ENCODE data around the gene HIVEP3. TPM values are rescaled to one million over a fixed set of nuclear protein-coding genes. Genes with fewer than 3 reads are reported as not detected.

HIVEP3 gene
- total and polyA plus RNA-seq, 2 of the 13 experiments (the other 11 are each of a cell fraction or from before 2014, with no cell fraction given) = 0.05 TPM; not detected in 1

DNA sequence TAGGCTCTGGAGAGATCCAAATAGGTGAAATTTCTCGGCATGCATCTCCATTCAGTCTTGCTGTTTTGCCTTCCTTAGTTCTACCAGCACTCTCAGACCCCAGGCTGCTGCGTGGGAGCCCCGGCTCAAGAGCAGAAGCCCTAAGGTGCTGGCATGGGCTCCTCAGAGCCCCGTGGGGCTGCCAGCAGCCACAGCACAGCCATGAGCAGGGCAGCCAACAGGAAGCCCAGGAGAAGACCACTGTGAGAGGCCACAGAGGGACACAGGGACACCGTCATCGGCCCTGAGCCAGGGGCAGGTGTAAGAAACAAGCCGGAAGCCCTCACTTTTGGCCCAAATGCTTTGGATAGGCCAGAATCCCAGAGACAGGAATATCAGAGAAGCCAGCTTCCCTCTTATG, 66.6 kb downstream of the HIVEP3 start (continued):
- TF ChIP-seq, protein P1, sequence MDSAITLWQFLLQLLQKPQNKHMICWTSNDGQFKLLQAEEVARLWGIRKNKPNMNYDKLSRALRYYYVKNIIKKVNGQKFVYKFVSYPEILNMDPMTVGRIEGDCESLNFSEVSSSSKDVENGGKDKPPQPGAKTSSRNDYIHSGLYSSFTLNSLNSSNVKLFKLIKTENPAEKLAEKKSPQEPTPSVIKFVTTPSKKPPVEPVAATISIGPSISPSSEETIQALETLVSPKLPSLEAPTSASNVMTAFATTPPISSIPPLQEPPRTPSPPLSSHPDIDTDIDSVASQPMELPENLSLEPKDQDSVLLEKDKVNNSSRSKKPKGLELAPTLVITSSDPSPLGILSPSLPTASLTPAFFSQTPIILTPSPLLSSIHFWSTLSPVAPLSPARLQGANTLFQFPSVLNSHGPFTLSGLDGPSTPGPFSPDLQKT (CRISPR knock-in tag; IDR thresholded peaks at IDR 0.05; ENCODE audit: borderline replicate concordance) = no peak
- no peak for TF ChIP-seq ARNT (IDR thresholded peaks at IDR 0.05)
- no peak for TF ChIP-seq ZNF605 (CRISPR knock-in tag; IDR thresholded peaks at IDR 0.05)
- no peak for TF ChIP-seq SIN3B (IDR thresholded peaks at IDR 0.05; ENCODE audit: low read length)
- TF ChIP-seq STAG1 (CRISPR knock-in tag; IDR thresholded peaks at IDR 0.05) = no peak
- TF ChIP-seq, protein P2, sequence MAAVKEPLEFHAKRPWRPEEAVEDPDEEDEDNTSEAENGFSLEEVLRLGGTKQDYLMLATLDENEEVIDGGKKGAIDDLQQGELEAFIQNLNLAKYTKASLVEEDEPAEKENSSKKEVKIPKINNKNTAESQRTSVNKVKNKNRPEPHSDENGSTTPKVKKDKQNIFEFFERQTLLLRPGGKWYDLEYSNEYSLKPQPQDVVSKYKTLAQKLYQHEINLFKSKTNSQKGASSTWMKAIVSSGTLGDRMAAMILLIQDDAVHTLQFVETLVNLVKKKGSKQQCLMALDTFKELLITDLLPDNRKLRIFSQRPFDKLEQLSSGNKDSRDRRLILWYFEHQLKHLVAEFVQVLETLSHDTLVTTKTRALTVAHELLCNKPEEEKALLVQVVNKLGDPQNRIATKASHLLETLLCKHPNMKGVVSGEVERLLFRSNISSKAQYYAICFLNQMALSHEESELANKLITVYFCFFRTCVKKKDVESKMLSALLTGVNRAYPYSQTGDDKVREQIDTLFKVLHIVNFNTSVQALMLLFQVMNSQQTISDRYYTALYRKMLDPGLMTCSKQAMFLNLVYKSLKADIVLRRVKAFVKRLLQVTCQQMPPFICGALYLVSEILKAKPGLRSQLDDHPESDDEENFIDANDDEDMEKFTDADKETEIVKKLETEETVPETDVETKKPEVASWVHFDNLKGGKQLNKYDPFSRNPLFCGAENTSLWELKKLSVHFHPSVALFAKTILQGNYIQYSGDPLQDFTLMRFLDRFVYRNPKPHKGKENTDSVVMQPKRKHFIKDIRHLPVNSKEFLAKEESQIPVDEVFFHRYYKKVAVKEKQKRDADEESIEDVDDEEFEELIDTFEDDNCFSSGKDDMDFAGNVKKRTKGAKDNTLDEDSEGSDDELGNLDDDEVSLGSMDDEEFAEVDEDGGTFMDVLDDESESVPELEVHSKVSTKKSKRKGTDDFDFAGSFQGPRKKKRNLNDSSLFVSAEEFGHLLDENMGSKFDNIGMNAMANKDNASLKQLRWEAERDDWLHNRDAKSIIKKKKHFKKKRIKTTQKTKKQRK (IDR thresholded peaks at IDR 0.05; ENCODE audit: low read length) = no peak
- TF ChIP-seq SP2 (CRISPR knock-in tag; IDR thresholded peaks at IDR 0.05) = no peak
- TF ChIP-seq, protein P3, sequence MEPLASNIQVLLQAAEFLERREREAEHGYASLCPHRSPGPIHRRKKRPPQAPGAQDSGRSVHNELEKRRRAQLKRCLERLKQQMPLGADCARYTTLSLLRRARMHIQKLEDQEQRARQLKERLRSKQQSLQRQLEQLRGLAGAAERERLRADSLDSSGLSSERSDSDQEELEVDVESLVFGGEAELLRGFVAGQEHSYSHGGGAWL (CRISPR knock-in tag; IDR thresholded peaks at IDR 0.05) = no peak

DNA sequence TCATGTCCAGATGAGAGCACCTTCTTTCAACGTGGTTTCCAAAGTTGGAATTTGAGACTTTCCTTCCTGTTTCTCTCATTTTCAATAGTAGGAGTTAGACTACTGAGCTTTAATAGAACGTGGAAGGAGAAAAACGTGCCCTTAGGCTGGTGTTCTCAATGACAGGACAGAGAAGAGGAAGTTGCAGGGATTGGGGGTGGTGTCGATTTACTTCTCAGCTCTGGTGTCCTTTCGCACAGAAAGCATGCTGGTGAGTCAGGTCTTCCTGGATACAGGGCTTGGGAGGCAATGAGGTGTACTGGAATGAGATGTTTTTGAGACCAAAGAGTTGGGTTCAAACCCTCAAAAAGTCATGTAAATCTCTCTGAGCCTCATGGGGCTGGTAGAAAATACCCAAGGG, 67.1 kb downstream of the HIVEP3 start:
- Histone ChIP-seq H4K20me1 (ENCODE audit: insufficient read depth, low read length) (no peaks in the 10 kb centered on the region), H3K9ac (ENCODE audit: insufficient read depth, low read depth, low read length) (no peak overlapping the region), H3K27ac (ENCODE audit: extremely low read length, insufficient read depth, low read length) (no peak overlapping the region), H3K79me2 (ENCODE audit: insufficient read depth, low read length) (no peaks in the 10 kb centered on the region), H3K36me3 (replicated peaks in 1 of 2; ENCODE audit: control insufficient read depth in 1 of 2, insufficient read depth in 2 of 2, low read length in 2 of 2) (no peaks in the 10 kb centered on the region), H3K27me3 (ENCODE audit: control insufficient read depth in 1 of 2, insufficient read depth in 2 of 2, low read length in 2 of 2) (peaks cover 4 to 13% of the 10 kb centered on the region in 2 experiments; a peak in 4 of 5 replicates), H3K4me3 (replicated peaks in 1 of 3; ENCODE audit: insufficient read depth in 1 of 3, low read depth in 2 of 3, low read length in 3 of 3) (no peak overlapping the region), H2AFZ (ENCODE audit: low read length) (no peak overlapping the region), H3K9me3 (ENCODE audit: low read length) (no peaks in the 10 kb centered on the region), H3K4me2 (ENCODE audit: low read depth, low read length) (no peak overlapping the region), H3K4me1 (ENCODE audit: insufficient read depth, low read length) (no peaks in the 10 kb centered on the region)
- intact Hi-C loops (cut with micrococcal nuclease; ENCODE audit: unreplicated experiment) = no loop called here
- no peak for DNase-seq (ENCODE audit: low spot score)
- ChIA-PET CTCF (ENCODE audit: low intra/inter-chr PET ratio, low total read pairs) (no interaction called here), POLR2A (no interaction called here)
- ATAC-seq = no peak
- FAIRE-seq = no peak
- no peak for TF ChIP-seq KDM5B (CRISPR knock-in tag; IDR thresholded peaks at IDR 0.05; ENCODE audit: borderline replicate concordance)
- TF ChIP-seq KDM3A (CRISPR knock-in tag; IDR thresholded peaks at IDR 0.05; ENCODE audit: low read depth) = no peak
- TF ChIP-seq SNAPC2 (CRISPR knock-in tag; IDR thresholded peaks at IDR 0.05) = no peak
- TF ChIP-seq, protein P4, sequence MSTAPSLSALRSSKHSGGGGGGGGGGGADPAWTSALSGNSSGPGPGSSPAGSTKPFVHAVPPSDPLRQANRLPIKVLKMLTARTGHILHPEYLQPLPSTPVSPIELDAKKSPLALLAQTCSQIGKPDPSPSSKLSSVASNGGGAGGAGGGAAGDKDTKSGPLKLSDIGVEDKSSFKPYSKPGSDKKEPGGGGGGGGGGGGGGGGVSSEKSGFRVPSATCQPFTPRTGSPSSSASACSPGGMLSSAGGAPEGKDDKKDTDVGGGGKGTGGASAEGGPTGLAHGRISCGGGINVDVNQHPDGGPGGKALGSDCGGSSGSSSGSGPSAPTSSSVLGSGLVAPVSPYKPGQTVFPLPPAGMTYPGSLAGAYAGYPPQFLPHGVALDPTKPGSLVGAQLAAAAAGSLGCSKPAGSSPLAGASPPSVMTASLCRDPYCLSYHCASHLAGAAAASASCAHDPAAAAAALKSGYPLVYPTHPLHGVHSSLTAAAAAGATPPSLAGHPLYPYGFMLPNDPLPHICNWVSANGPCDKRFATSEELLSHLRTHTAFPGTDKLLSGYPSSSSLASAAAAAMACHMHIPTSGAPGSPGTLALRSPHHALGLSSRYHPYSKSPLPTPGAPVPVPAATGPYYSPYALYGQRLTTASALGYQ (CRISPR knock-in tag; IDR thresholded peaks at IDR 0.05) = no peak
- TF ChIP-seq ZNF251 (CRISPR knock-in tag; IDR thresholded peaks at IDR 0.05) = no peak
- in situ Hi-C loops (cut with HindIII; ENCODE audit: extremely low pct_ligation_motif_present, low pct_unique_long_range_greater_than_20kb) = no loop called here
- WGBS (ENCODE audit: low lambda C conversion rate) = 0% methylated on average over 5 of the region's 5 CpGs
- BruUV-seq (replicated peaks) = no TSS peak

Data from HepG2 (cell line).